Suppressor macrophage (primary cell): ENCODE results near the gene KHDC1.
A peak's percentile ranks its signal among the peaks of the same experiment; 100 is the strongest.
"Not testable (repeated sequence)": the region's sequence is repeated elsewhere in the genome, so short reads cannot be mapped to it uniquely, and the experiment has no call there.

Source experiments
- DNase-seq, 4 experiments: peaks; one replicate each; pipeline ENCODE4 v3.0.0-alpha.2; 2020 to 2022
- total RNA-seq, 17 experiments: gene quantifications; one replicate each; lab custom pipeline; 2026; ENCODE audit warnings: mixed read lengths in 6 of 17, inconsistent platforms in 3 of 17; lab: John Stamatoyannopoulos, UW

The KHDC1 gene
- 0 to 1.3 (median 0.07) reads per million in 17 experiments for total RNA-seq

GRCh38 chr6:73262671-73263569 lies at the start of gene KHDC1:
Gene KHDC1 (minus strand): TSS chr6:73263196. CDS start chr6:73242517, 20,679 bp downstream.
- DNase-seq: peak; percentile 38 to 61 (median 44)

- DNase-seq: not testable (repeated sequence)
Observed at GRCh38 chr6:73310503-73310845, 47.5 kb upstream of the KHDC1 start.

- peak; percentile 25 to 57 (median 45) for DNase-seq
Observed at GRCh38 chr6:73309785-73310502, 46.9 kb upstream of the KHDC1 start.

GRCh38 chr6:73309535-73309784 lies 46.5 kb upstream of the KHDC1 start:
- DNase-seq: peak in 2 of 4 experiments; percentile 8 to 17

- DNase-seq: peak in 1 of 4 experiments; percentile 6
Observed at GRCh38 chr6:73308712-73309534, 45.9 kb upstream of the KHDC1 start.

DNA sequence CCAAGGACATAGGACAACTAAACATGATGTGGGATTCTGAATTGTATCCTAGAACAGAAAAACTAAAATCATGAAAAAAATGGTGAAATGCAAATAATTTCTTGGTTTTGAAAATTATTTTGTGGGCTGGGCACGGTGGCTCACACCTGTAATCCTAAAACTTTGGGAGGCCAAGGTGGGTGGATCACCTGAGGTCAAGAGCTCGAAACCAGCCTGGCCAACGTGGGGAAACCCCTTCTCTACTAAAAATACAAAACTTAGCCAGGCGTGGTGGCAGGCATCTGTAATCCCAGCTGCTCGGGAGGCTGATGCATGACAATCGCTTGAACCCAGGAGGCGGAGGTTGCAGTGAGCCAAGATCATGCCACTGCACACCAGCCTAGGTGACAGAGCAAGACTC lies 40.8 kb upstream of the KHDC1 start:
- DNase-seq: not testable (repeated sequence)

DNA sequence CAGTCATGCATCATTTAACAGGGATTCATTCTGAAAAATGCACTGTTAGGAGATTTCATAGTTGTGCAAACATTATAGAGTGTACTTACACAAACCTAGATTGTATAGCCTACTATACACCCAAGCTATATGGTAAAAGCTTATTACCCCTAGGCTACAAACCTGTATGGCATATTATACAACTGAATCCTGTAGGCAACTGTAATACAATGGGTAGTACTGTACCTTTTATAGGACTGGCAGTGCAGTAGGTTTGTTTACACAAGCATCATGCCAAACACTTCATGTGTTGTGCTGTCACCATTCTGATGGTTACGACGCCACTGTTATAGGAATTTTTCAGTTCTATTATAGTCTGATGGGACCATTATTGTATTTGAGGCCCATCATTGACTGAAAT lies 39.3 kb upstream of the KHDC1 start:
- no peak for DNase-seq

DNA sequence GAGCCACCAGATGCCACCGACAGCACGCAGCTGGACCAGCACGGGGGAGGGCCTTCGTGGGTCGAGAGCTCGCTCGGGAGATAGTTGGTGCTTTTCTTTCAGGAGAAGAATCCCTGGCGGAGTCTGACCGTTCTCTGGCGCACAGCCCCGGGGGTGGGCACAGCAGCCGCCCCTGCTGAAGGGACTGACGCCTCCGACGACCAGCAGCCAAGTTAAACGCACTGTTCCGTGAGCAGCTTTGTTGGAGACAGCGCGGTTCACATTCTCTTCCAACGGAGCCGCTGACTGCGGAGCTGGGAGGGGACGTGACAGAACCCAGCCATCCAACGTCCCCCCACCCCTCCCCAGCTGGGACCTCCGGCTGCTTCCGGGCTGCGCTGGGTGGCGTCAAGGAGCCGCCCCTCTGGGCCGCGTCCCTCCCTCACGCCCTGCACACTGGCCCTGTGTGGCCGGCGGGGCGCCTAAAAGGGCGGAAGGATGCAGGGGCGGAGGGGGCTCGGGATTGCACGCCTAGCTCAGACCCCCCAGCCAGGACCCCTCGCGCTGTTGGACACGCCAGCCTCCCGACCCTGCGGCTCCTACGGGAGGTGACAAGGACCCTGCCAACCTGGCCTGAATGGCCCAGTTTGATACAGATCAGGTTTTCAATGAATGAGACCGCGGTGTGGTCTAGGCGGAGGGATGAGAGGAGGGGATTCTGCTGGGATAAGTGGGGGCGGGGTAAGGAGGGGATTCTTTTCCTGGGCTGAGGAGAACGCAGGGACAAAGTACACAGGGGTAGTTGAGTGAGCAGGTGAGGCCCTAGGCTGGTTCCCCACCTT lies 36.4 kb upstream of the KHDC1 start:
- DNase-seq: no peak

DNA sequence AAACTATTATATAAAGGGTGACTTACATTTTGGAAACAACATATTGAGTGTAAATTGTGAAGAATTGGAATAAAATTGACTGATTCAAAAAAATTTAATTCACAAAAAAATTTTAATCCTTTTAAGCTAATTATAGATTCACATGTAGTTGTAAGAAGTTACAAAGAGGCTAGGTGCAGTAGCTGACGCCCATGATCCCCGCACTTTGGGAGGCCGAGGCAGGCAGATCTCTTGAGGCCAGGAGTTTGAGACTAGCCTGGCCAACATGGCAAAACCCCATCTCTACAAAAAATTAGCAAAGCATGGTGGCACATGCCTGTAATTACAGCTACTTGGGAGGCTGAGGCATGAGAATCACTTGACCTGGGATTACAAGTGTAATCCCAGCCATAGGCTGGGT lies 30.3 kb upstream of the KHDC1 start:
- DNase-seq: no peak

GRCh38 chr6:73290435-73290834 lies 27.4 kb upstream of the KHDC1 start:
- peak in 1 of 4 experiments; percentile 8 for DNase-seq

- DNase-seq: no peak
Observed at GRCh38 chr6:73286752-73287151, 23.8 kb upstream of the KHDC1 start.

DNA sequence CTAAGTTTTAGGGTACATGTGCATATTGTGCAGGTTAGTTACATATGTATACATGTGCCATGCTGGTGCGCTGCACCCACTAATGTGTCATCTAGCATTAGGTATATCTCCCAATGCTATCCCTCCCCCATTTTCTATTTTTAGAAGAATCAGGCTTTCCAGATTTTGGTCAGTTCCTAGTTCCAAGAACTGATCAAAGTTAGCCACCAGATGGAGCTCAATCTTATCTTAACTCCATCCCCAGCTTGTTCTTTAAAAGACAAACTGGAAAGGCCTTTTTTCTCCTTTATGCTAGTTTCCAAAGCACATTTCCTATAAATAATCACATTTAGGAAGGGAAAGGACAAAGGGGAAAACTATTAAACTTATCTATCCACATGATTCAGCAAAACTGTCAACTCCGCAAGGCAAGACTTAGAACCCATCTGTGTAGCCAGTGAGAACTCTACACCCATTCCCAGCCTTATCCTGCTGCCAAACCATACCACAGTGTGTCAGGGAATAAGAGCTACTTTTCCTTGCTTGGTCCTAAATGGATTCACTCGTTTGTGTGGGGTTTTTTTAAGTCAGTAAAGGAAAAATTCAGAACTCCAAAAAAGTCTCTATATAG lies 22.8 kb upstream of the KHDC1 start:
- DNase-seq: peak; percentile 34 to 61 (median 46)

DNA sequence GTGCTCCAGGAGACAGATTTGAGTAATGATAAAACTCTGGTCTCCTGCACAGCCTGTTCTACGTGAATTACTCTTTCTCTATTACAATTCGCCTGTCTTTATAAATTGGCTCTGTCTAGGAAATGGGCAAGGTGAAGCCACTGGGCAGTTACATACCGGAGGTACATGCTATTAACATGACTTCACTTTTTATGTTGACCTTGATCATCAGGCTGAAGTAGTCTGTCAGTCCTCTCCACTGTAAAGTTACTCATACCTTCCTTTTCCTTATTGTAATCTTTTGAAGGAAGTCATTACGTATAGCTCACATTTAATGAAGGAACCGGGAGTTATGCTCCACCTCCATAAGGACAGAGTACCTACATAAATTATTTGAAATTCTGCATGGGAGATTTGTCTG lies 19.9 kb upstream of the KHDC1 start:
- DNase-seq: no peak

- DNase-seq: not testable (repeated sequence)
Observed at GRCh38 chr6:73281684-73282083, 18.7 kb upstream of the KHDC1 start.

GRCh38 chr6:73269296-73269695 lies 6.3 kb upstream of the KHDC1 start:
- not testable (repeated sequence) for DNase-seq

DNA sequence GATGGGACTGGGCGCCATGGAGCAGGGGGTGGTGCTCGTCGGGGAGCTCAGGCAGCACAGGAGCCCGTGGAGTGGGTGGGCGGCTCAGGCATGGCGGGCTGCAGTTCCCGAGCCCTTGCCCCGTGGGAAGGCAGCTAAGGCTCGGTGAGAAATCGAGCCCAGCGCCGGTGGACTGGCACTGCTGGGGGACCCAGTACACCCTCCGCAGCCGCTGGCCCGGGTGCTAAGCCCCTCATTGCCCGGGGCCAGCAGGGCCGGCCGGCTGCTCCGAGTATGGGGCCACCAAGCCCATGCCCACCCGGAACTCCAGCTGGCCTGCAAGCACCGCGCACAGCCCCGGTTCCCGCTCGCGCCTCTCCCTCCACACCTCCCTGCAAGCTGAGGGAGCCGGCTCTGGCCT lies 5.9 kb upstream of the KHDC1 start:
- DNase-seq: not testable (repeated sequence)

DNA sequence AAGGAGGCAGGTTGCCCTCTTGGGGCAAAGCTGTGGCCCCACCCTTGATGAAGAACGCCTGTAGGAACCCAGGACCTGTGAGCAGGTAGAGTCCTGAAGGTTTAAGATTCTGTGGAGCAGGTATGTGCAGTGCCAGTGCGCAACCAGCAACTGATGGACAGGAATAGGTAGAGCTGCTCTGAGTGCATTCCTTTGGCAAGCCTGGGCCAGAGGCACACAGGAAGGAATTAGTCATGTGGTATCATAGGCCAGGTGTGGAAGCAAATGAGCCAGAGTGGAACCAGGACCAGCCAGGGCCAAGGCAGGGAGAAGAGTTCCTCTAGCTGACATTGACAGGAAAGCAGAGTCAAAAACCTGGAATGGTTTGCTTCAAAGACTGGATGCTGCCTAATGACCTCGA lies 1.4 kb upstream of the KHDC1 start:
- no peak for DNase-seq

GRCh38 chr6:73263570-73263909 lies 544 bp upstream of the KHDC1 start:
- no peak for DNase-seq

GRCh38 chr6:73258721-73259120 lies 4.3 kb downstream of the KHDC1 start:
- no peak for DNase-seq

DNA sequence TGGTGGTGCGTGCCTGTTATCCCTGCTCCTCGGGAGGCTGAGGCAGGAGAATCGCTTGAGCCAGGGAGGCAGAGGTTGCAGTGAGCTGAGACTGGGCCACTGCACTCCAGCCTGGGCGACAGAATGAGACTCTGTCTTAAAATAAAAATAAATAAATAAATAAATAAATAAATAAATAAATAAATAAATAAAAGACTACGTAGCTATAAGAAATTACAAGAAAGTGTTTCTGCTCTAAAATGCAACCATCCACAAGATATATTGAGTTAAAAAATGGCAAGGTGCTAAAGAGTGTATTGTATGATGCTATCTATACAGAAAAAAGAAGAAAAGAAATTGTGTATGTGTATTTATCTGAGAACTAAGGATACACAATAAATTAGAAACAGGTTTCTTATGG lies 8.7 kb downstream of the KHDC1 start:
- not testable (repeated sequence) for DNase-seq

- no peak for DNase-seq
Observed at GRCh38 chr6:73252703-73253102, 10.3 kb downstream of the KHDC1 start.

DNA sequence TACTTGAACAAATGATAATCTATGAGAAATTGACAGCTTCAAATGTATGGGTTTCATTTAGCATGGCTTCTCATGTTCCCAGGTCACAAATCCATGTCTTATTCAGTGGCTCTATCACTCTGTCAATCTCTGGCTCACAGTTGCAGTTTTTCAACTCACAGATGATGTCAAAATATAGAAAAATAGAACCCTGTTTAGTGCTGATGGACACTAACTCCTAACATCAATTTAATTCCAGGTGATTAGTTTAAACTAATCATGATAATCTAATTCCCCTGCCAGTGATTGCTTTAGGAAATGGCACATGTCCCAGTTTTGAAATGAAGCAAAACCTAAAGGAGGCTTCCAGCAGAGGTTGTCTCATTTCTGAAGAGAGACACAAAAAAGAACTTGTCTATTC lies 13.0 kb downstream of the KHDC1 start:
- no peak for DNase-seq
